HEK293 (cell line): ENCODE results near the gene ZNF319.

Experiments
- GFI1B ChIP-seq: fragments of 450-650 bp; formaldehyde crosslinking; IDR thresholded peaks from 2 replicates; pipeline ENCODE4 v1.5.1; 2016; ENCODE audit warnings: missing biosample characterization, missing genetic modification characterization
- ZNF248 ChIP-seq: fragments of 450-650 bp; formaldehyde crosslinking; IDR thresholded peaks from 2 replicates; pipeline ENCODE4 v1.5.1; 2017; ENCODE audit warnings: missing biosample characterization, missing genetic modification characterization
- ZNF350 ChIP-seq: fragments of 450-650 bp; formaldehyde crosslinking; IDR thresholded peaks from 2 replicates; pipeline ENCODE4 v1.5.0; 2017; ENCODE audit warnings: missing biosample characterization, mild to moderate bottlenecking, missing genetic modification characterization
- ZNF623 ChIP-seq: fragments of 450-650 bp; formaldehyde crosslinking; IDR thresholded peaks from 2 replicates; pipeline ENCODE4 v1.5.1; 2016; ENCODE audit warnings: missing biosample characterization, missing genetic modification characterization
- ZNF660 ChIP-seq: fragments of 450-650 bp; IDR thresholded peaks from 2 replicates; pipeline ENCODE4 v1.5.1; 2018; ENCODE audit warnings: missing biosample characterization, mild to moderate bottlenecking, missing genetic modification characterization
- ZNF707 ChIP-seq: fragments of 450-650 bp; formaldehyde crosslinking; IDR thresholded peaks from 2 replicates; pipeline ENCODE4 v1.5.1; 2016; ENCODE audit warnings: missing biosample characterization, missing genetic modification characterization
- ZSCAN23 ChIP-seq: fragments of 450-650 bp; formaldehyde crosslinking; IDR thresholded peaks from 2 replicates; pipeline ENCODE4 v1.5.1; 2016; ENCODE audit warnings: missing biosample characterization, missing genetic modification characterization
- TF ChIP-seq, protein P1 (sequence below): fragments of 450-650 bp; formaldehyde crosslinking; IDR thresholded peaks from 2 replicates; pipeline ENCODE4 v1.5.1; 2016; ENCODE audit warnings: missing biosample characterization, missing genetic modification characterization
- TF ChIP-seq, protein P2 (sequence below): fragments of 450-650 bp; formaldehyde crosslinking; IDR thresholded peaks from 2 replicates; pipeline ENCODE4 v1.5.1; 2016; ENCODE audit warnings: missing biosample characterization, missing genetic modification characterization
- TF ChIP-seq, protein P3 (sequence below): fragments of 450-650 bp; formaldehyde crosslinking; IDR thresholded peaks from 2 replicates; pipeline ENCODE4 v1.5.1; 2016; ENCODE audit warnings: missing biosample characterization, missing genetic modification characterization
- TF ChIP-seq, protein P4 (sequence below): fragments of 450-650 bp; formaldehyde crosslinking; IDR thresholded peaks from 2 replicates; pipeline ENCODE4 v1.5.1; 2016; ENCODE audit warnings: missing biosample characterization, missing genetic modification characterization

DNA sequence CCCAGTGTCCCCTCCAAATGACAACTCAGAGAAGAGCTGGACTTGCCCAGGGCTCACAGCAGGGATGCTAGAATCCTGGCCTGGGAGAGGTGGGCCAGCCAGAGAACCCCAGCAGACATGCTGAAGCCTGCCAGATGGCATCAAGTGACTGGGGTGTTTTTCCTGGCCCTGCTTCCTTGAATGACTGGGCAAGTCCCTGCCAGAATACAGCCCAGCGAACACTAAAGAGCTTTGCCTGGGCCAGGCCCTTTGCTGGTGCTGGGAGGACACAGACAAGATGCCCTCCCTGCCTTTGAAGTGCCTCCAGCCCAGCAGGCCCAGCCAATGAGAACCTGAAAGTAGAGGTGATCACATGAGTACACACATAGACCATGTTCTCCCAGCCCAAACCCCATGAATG is 11.5 kb downstream of the ZNF319 start:
- TF ChIP-seq, protein P1, sequence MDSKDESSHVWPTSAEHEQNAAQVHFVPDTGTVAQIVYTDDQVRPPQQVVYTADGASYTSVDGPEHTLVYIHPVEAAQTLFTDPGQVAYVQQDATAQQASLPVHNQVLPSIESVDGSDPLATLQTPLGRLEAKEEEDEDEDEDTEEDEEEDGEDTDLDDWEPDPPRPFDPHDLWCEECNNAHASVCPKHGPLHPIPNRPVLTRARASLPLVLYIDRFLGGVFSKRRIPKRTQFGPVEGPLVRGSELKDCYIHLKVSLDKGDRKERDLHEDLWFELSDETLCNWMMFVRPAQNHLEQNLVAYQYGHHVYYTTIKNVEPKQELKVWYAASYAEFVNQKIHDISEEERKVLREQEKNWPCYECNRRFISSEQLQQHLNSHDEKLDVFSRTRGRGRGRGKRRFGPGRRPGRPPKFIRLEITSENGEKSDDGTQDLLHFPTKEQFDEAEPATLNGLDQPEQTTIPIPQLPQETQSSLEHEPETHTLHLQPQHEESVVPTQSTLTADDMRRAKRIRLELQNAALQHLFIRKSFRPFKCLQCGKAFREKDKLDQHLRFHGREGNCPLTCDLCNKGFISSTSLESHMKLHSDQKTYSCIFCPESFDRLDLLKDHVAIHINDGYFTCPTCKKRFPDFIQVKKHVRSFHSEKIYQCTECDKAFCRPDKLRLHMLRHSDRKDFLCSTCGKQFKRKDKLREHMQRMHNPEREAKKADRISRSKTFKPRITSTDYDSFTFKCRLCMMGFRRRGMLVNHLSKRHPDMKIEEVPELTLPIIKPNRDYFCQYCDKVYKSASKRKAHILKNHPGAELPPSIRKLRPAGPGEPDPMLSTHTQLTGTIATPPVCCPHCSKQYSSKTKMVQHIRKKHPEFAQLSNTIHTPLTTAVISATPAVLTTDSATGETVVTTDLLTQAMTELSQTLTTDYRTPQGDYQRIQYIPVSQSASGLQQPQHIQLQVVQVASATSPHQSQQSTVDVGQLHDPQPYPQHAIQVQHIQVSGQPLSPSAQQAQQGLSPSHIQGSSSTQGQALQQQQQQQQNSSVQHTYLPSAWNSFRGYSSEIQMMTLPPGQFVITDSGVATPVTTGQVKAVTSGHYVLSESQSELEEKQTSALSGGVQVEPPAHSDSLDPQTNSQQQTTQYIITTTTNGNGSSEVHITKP (tag by site-specific recombination) = no peak
- TF ChIP-seq, protein P2, sequence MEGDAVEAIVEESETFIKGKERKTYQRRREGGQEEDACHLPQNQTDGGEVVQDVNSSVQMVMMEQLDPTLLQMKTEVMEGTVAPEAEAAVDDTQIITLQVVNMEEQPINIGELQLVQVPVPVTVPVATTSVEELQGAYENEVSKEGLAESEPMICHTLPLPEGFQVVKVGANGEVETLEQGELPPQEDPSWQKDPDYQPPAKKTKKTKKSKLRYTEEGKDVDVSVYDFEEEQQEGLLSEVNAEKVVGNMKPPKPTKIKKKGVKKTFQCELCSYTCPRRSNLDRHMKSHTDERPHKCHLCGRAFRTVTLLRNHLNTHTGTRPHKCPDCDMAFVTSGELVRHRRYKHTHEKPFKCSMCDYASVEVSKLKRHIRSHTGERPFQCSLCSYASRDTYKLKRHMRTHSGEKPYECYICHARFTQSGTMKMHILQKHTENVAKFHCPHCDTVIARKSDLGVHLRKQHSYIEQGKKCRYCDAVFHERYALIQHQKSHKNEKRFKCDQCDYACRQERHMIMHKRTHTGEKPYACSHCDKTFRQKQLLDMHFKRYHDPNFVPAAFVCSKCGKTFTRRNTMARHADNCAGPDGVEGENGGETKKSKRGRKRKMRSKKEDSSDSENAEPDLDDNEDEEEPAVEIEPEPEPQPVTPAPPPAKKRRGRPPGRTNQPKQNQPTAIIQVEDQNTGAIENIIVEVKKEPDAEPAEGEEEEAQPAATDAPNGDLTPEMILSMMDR = no peak
- TF ChIP-seq, protein P3, sequence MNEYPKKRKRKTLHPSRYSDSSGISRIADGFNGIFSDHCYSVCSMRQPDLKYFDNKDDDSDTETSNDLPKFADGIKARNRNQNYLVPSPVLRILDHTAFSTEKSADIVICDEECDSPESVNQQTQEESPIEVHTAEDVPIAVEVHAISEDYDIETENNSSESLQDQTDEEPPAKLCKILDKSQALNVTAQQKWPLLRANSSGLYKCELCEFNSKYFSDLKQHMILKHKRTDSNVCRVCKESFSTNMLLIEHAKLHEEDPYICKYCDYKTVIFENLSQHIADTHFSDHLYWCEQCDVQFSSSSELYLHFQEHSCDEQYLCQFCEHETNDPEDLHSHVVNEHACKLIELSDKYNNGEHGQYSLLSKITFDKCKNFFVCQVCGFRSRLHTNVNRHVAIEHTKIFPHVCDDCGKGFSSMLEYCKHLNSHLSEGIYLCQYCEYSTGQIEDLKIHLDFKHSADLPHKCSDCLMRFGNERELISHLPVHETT (tag by site-specific recombination) = no peak
- TF ChIP-seq GFI1B (tag by site-specific recombination) = no peak
- TF ChIP-seq ZNF707 = no peak
- TF ChIP-seq, protein P4, sequence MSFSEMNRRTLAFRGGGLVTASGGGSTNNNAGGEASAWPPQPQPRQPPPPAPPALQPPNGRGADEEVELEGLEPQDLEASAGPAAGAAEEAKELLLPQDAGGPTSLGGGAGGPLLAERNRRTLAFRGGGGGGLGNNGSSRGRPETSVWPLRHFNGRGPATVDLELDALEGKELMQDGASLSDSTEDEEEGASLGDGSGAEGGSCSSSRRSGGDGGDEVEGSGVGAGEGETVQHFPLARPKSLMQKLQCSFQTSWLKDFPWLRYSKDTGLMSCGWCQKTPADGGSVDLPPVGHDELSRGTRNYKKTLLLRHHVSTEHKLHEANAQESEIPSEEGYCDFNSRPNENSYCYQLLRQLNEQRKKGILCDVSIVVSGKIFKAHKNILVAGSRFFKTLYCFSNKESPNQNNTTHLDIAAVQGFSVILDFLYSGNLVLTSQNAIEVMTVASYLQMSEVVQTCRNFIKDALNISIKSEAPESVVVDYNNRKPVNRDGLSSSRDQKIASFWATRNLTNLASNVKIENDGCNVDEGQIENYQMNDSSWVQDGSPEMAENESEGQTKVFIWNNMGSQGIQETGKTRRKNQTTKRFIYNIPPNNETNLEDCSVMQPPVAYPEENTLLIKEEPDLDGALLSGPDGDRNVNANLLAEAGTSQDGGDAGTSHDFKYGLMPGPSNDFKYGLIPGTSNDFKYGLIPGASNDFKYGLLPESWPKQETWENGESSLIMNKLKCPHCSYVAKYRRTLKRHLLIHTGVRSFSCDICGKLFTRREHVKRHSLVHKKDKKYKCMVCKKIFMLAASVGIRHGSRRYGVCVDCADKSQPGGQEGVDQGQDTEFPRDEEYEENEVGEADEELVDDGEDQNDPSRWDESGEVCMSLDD (tag by site-specific recombination) = no peak
- TF ChIP-seq ZNF623 (tag by site-specific recombination) = no peak
- no peak for TF ChIP-seq ZNF660 (tag by site-specific recombination)
- TF ChIP-seq ZNF350 (tag by site-specific recombination) = no peak
- no peak for TF ChIP-seq ZSCAN23 (tag by site-specific recombination)
- no peak for TF ChIP-seq ZNF248 (tag by site-specific recombination)
